ENCODE data around the gene C11orf71.

C11orf71 gene

DNA sequence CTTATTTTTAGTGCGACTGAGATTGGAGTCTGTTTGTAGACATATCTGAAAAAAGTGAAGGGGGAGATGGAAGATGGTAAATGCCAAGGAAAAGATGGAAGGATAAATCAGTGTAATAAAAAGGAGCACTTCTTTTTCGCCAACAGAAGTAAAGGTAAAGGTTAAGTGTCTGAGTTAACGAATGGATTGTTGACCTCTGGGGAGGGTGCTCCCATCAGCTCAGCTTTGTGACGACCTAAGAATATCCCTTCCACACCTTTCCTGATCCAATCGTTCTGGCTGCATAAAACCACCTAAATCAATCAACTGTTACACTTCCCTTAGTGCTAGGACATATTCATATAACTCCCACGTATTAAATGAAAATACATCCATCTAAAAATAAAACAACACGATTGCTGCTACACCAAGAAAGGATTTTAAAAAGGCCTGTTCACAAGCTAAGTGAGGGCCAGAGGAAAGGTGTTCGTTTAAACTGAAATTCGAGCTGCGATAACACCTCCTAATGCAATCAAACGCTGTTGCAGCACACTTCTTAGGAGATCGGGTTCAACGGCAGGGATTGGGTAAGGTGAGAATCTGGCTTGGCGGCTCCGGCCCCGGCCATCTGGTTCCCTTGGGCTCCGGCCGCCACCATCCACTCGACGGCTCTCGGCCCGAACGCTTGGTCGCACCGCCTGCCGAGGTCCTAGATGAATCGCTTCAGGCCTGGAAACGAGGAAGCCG, 658 bp downstream of the C11orf71 start:
- no peak for DNase-seq

DNA sequence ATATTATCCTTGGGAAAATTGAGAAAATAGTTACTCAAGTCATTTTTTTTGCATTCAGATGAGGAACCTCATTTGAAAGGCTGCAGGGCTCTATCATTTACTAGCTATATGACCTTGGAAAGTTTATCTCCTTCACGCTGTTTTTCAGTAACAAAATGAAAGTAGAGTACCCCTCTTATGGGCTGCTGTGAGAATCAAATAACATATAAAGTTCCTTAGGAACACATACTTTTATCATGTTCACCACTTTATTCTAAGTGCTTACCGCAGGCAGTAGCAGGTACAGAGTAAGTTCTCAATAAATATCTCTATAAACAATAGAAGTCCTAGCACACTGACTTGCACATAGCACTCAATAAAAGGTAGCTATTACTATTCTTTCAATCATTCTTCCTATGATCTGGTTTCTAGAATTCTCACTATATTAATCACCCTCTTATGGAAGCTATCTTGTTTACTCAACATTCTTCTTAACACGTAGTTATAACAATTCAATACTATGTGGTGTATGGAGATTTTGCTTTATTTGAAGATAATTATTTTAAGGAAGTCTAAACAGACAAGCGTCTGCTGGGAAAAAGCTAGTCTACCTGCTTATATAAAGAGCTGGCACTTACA, 1.9 kb downstream of the C11orf71 start:
- DNase-seq, result no peak

DNA sequence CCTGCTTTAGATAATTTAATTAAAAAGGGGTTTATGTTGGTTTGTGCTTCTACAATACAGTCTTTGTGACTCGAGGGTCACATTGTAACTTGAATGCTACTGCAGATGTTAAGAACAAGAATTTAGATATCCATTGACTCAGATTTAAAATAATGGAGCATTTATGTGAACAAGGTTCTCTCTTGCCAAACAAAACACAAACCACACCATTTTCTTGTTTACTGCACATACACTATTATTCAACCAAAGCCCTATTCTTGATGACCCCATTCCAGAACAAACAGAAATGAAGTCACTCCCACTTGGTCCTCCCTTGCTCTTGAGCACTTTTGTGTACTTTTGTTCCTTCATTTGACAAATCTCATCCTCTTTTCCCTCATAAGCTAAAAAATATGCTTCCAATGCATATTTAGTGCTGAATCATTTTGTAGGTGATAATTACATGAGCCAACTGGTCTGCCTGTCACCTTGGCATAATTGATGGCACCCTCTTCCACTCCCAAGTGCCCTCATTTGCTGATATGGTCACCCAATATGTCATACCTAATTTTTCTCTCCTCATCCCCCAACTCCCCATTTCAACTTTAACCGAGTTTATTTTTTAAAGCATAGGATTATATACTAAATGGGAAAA, 2.8 kb downstream of the C11orf71 start:
- no peak for DNase-seq

DNA sequence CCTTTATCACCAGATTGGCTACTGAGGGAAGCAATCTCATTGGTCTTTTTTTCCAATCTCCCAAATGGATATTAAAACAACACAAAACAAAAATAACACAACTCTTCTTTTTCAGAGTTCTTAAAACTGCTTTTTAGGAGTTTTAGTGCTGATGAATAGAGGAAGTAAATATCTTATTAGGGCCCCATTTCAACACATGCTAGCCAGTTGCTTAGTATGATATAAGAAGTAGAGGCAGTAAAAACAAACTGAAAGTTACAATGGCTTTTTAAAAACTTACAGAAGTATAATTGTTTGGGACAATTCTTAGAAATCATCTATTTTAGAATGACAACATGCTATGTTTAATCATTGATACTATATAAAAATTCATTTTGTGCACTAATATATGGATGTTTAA, 3.4 kb downstream of the C11orf71 start:
- no peak for DNase-seq

DNA sequence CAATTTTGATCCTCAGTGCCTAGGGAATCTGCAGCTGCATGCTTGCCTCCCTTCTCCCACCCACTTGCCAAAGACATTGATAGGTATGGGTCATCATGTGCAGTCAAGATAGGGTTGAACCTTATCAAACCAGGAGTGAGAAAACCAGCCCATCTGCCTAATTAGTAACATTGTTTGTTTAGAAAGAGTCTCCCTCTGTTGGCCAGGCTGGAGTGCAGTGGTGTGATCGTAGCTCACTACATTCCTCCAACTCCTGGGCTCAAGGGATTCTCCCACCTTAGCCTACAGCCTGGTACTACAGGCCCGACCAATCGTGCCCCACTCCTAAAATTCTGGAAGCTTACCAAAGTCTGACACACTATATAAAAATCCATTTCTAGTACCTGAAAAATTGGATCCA, 4.6 kb downstream of the C11orf71 start:
- DNase-seq, result no peak

DNA sequence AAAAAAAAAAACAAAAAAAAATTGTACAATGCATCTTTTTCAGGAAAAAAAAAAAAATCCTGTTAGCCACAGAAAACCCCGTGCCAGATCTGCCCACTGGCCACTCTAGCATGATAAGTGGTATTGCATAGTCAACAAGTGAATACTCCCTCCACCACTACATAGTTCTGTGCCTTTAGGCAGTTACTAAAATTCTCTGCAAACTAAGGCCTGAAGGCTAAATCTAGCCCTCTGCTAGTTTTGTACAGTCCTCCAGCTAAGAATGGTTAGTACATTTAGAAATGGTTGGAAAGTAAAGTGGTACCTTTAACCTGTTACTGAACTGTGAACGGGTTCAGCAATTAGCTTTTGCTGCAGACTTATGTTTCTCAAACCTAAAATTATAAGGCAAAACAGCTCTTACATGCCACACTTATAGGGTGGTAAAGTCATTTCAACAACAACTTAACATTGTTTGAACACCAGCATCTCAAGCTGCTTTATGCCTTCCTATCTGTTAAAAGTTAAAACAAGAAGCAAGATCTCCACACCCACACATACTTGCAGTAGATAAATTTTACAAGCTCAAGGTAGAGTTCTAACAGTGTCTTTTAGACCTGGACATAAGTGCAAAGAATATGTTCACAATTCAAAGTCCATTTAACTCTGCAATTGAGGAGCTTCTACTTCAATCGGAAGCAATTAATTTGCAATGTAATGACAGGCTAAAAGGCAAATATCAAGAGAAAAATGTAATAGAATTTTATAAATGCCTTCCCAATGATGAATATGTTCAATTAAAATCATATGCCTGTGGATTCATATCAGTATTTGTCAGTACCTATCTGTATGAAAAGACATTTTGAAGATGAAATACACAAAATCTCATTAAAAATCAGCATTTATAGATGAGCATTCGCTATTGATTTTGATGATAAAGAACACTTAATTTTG, 7.3 kb downstream of the C11orf71 start:
- DNase-seq, result no peak

DNA sequence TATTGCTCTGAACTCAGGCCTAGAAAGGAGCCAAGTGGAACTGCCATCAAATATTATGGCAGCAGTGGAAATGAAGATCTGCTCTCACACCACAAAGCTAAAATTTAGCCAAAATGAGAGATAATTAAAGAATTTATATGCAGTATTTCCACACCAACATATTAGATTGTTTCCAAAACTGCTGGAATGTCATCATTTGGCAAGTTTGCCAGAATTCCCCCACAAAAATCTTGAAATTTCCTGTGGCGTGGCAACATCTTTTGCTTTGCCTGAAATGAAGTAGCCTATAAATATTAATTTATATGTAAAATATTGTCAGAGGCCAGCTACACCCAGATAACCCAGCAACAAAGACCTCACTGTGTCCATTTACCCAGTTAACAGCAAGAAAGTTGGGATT, 13.8 kb downstream of the C11orf71 start:
- peak; percentile 68 for DNase-seq

DNA sequence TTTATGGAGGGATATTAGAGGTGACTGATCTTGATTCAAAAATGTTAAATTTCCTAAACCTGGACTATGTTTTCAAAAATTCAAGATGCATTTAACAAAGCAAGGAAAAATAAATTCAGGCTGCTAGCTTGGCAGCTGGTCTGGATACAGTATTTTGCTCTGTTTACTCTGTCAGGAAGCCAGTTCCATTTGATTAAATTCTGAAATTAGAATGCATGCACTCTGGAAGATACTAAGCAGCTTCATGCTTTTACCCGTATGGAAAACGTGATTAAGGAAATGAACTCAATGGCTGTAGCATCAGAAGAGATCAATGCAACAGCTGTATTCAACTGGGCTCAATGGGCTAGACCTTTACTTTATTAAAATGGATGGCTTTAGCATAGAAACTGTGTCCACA, 14.2 kb downstream of the C11orf71 start:
- DNase-seq, result no peak

DNA sequence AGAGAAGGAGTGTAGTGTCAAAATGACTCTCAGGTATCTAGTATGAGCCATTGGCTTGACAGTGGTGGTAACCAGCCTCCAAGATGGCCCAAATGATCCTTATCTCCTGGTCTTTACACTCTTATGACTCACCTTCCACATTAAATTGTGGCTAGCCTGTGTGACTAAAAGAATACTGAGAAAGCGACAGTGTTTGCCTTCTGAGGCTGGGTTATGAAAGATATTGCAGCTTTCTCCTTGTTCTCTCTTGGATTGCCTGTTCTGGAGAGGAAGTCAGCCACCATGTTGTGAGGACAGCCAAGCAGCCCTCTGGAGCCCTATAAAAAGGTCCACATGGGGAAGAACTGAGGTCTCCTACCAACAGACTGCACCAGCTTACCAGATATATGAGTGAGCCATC, 15.8 kb downstream of the C11orf71 start:
- no peak for DNase-seq

DNA sequence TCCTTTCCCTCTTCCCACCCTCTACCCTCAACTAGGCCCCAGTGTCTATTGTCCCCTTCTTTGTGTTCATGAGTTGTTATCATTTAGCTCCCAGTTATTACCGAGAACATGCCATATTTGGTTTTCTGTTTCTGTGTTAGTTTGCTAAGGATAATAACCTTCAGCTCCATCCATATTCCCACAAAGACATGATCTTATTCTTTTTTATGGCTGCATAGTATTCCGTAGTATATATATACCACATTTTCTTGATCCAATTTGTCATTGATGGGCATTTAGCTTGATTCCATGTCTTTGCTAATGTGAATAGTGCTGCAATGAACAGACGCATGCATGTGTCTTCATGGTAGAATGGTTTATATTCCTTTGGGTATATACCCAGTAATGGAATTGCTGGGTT, 17.8 kb downstream of the C11orf71 start:
- no peak for DNase-seq

DNA sequence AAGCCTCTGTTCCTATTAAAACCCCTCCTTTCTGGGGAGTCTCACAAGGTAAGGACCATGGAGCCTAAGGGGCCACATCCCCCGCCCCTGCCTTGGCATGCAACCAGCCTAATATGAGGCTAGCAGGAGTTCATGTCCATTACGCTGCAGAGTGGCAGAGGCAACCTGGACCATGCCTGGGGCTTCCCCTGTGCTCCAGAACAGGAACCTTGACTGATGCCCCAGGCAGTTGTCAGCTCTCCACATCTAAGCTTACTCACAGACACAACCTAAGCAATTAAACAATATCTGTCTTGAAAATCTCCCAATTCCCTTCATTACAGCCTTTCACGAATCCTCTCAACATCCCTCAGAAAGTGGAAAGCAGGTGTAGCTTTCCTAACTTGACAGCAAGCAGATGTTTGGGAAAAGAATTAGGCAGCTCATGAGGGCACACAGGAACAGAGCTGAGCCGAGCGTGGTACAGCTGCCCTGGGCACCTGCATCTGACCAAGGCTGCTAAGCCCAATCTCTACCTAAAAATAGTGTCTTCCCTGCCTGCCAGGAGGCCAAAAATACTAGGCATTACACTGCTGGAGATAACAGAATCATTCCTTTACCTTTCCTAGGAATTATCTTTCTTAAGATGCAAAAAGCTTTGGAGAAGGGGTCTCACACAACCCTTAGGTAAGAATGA, 20.8 kb downstream of the C11orf71 start:
- DNase-seq, result no peak

DNA sequence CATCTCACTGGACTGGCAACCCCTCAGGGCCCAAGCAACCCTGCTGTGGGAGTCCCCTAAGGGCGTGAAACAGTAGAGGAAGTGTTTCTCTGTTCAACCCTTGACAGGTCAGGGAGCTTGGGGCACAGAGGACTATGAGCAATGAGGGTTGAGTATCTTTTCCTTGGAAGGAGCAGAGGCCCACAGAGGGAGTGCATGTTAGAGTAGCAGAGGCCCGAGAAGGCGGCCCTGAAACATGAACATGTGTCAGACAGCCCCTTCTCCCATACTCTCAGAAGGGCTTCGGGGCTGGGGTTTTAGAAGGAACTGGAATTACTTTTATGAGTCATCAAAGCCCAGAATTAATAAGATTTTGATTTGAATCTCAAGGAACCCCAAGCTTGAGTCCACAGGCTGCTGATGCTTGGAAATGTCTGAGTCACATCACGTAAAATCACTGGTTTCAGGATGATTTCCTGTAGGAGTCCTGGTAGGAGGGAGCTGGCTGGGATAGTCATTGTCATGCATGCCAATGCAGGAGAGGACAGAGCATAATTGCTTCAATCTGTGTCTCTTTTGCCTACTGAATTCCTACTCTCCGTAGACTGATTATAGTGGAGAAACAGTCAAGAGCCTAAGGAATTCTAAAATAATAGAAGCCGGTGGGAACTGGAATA, 22.6 kb downstream of the C11orf71 start:
- peak; percentile 97 for DNase-seq

DNA sequence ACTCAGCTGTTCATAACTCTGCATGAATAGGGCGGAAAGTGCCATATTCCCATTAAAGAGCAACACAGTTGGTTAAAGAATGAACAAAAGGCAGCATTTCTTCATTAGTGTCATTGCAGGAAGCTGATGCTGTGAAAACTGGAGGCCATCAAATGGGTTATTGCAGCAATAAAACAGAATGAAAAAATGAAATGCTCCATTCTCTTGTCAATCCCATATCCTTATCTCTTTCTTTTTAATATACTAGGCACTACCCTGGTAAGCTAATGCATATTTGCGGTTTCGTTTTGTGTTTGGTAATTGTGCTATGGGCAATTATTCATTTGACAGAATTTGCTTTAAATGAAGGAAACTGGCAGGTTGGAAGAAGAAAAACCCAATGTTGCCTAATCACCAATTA, 25.3 kb downstream of the C11orf71 start:
- DNase-seq, result no peak

DNA sequence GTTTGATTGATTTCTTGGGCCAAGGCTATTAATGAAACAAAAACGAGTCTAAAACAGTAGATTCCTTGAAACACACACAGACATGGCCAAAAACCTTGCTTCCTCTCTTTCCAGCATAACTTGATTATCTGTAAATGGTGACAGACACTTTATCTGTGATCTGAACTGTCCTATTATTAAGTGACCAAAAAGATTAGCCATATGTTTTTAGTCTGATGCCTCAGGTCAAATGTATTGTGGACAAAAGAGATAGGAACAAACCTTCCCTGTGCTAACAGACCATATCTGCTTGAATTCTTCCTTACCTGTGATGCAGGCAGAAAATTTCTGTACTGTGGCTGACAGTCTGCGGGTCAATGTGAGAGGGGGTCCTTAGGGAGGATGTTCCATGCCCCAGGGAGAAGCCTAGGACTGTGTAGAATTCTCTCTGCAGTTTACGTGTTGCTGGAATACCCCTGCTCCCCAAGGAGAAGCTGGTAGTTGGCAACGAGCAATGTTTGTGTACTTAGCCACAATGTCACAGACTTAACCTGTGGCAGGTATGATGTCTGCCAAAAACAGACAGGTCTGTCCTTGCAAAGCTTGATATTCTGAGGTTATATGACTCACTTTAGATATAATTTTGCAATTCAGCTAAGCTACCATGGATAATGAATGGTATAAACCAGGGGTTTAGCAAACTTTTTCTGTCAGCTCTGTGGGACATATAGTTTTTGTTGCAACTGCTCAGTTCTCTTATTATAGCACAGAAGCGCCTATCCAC, 31.2 kb downstream of the C11orf71 start:
- no peak for DNase-seq

DNA sequence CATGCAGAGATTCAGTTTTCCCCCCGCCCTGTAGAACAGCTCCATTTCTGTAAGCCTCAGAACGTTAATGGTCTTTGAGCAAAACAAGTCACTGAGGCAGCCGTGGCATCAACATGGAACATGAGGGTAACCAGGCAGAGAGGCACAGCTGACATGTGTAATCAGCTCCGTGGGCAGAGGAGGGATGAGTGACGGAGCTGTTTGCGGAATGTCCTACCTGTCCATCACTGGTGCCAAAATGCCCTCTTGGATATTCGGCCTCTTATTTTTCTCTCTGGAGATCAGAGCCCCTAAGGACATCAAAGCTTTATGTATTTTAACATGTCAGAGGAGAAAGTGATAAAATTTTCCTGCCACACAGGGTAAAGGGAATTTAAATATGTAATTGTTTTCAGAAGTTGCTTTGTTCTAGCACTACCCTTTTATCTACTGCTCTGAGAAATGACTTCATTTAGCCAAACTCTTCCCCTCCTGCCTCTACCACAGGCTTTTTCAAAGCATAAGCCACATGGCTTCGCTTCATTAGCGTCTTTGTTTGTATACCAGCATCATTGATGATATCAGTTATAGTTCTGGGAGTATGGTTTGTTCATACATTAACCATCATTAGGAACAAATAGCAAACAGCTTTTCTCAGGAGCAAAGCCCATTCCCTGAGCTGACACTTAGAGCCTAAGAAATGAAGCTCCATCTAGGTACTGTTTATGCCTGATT, 32.9 kb downstream of the C11orf71 start:
- no peak for DNase-seq

DNA sequence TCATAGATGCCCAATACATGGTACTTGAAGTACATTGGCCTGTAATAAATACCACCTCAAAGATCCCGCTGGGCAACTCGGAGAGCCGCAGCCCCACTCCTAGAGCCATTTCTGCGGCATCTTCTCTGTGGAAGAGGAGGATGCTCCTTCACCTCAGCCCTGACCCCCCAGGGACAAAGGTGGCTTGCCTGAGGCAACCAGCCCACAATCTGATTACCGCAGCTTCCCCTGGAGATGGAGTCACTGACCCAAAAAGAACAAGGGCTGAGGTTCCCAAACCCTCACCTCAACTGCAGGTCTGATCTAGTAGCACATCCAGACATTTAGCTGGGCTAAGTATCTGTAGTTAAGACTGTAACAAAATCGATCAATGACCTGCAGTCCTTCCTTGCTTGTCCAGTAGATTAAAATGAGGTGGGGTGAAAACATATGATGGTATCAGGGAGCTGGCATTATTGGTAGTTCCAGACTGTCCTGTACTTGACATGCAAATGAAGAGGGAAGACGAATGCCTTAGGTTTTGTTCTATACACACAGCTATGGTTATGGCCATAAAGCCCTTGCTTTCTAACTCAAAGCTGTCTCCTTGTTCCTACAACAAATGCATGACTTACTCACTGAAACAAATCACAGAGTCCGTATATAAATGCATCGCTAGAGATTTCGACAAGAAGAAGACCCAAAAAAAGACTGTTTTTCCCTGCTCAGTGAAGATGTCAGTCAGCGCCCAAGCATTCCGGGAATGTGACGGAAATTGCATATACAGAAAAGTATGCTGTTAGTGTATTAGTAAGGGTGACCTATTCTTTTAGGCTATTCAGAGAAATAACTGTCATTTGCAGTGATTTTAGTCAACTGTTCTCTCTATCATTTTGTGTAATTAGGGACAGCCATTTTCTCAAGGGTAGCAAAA, 33.7 kb downstream of the C11orf71 start:
- peak; percentile 96 for DNase-seq

DNA sequence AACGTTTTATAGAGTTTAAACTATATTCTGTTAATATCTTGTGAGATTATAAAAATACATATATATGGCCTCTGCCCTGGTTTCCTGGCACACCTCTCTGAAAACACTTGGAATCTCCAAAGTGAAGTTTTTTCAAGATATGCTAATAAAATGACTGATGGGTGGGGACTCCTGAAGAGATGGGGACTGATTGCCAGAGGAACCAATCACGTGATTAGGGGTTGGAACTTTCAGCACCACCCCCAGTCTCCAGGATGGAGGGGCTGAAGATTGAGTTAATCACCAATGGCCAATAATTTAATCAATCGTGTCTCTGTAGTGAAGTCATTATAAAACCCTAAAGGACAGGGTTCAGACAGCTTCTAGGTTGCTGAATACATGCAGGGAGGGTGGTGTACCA, 37.4 kb downstream of the C11orf71 start:
- DNase-seq, result no peak

DNA sequence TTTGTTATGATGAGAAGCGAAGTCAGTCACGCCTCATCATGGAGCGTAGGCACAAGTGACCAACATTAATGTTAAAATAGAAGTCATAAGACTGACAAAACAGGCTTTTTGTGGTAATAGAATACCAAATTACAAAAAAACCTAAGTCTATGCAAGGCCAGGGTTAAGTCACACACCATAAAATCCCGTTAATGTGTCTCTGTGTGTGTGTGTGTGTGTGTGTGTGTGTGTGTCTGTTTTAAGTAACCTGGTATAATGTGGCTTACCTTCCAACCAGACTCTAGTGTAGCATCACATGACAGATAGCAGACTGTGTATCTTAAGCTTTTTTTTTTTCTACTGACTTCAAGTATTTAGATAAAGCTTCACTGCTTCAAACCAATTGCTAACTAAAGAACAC, 38.0 kb downstream of the C11orf71 start:
- DNase-seq, result no peak

DNA sequence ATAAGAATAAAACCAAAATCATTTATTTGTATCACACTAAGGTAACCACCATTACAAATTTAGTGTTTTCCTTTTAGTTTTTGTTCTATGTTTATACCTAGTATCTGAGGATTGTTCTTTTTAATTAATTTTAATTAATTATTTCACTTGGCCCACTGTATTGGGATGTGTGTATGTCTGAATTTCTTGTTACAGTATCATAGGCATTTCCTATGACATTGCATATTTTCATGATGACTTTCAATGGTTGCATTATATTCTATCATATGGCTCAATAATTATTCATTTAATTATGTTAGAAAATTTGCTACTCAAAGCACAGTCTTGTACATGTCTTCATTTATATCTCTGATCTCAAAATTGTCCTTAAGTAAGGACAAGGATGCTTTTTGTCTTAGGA, 41.0 kb downstream of the C11orf71 start:
- DNase-seq, result peak; percentile 71

All from fibroblast of skin of scalp (primary cell).